Measurements from ENCODE around the gene ZNF804A.
A peak's percentile ranks its signal among the peaks of the same experiment; 100 is the strongest.

ZNF804A gene

GRCh38 chr2:184692141-184692734, 93.9 kb downstream of the ZNF804A start:
- no peaks in the 10 kb centered on the region for H3K36me3 ChIP-seq (ENCODE audit: control insufficient read depth, insufficient read depth, low read length)
- no peaks in the 10 kb centered on the region for H3K79me1 ChIP-seq (ENCODE audit: low read length)
- no peak overlapping the region for H2BK5ac ChIP-seq (ENCODE audit: low read length)
- no peaks in the 10 kb centered on the region for H3K79me2 ChIP-seq (ENCODE audit: control insufficient read depth, insufficient read depth, low read length)
- no peak overlapping the region for H3K4me2 ChIP-seq (ENCODE audit: low read length)
- H3K56ac ChIP-seq (ENCODE audit: low read length) = no peak overlapping the region
- H3K4me3 ChIP-seq (ENCODE audit: low read length) = no peak overlapping the region
- no peak overlapping the region for H3K4ac ChIP-seq (ENCODE audit: low read depth, low read length)
- no peak overlapping the region for H2AK5ac ChIP-seq (ENCODE audit: low read length)
- H2BK120ac ChIP-seq (ENCODE audit: low read depth, low read length) = no peak overlapping the region
- no peak for DNase-seq
- no peak overlapping the region for H3K18ac ChIP-seq (ENCODE audit: low read length)
- no peak overlapping the region for H4K5ac ChIP-seq (ENCODE audit: low read length)
- WGBS (ENCODE audit: extremely low coverage, insufficient coverage, low lambda C conversion rate) = no CpG with 5 or more reads among the region's 3 CpGs
- no peaks in the 10 kb centered on the region for H3K4me1 ChIP-seq (ENCODE audit: control insufficient read depth, low read depth, low read length)
- H3K27me3 ChIP-seq (ENCODE audit: insufficient read depth, low read length, poor library complexity) = no peaks in the 10 kb centered on the region
- H2BK15ac ChIP-seq (replicated peaks; ENCODE audit: low read depth) = no peak overlapping the region
- H3K9ac ChIP-seq (ENCODE audit: low read length) = no peak overlapping the region
- no peak overlapping the region for H4K8ac ChIP-seq (ENCODE audit: low read depth, low read length)
- H3K27ac ChIP-seq (ENCODE audit: low read depth, low read length) = no peak overlapping the region
- H3K23ac ChIP-seq (ENCODE audit: low read length) = no peak overlapping the region

DNA sequence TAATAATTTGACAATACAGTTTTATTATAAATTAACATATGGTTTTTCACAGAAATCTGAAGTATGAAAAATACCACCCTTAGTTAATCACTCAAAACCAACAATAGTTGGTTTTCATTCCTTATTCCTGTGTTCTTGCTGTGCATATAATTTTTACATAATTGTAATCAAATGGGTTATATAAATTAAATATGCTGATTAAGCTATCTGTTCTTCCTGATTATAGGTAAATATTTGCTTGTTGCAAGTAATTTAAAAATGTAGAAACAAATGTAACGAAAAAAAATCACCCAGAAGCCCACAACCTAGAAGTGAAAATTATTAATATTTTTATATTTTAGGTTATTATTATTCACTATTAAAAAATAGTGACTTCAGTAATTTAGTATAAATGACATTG, 98.3 kb downstream of the ZNF804A start:
- DNase-seq = no peak
- no peak overlapping the region for H2BK120ac ChIP-seq (ENCODE audit: low read depth, low read length)
- WGBS (ENCODE audit: extremely low coverage, insufficient coverage, low lambda C conversion rate) = no CpG with 5 or more reads among the region's 1 CpG

DNA sequence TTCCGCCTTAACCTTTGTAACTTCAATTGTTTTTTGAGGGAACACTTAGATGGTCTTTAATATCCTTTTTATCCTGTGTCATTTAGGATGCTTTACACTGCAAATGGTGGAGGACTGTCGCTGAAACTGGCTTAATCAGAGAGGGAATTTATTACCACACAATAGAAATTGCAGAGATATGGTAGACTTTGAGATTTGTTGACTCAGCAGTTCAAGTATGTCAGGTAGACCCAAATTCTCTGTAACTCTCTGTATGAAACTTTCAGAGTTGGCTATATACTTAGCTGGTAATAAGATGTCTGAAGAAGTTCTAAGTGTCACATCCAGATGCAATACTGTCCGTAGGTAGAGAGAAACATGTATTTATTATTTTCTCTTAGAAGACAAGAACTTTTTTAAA, 100.1 kb downstream of the ZNF804A start:
- Histone ChIP-seq H3K9ac (ENCODE audit: low read length) (no peak overlapping the region), H3K79me2 (ENCODE audit: control insufficient read depth, insufficient read depth, low read length) (no peaks in the 10 kb centered on the region), H3K4me3 (ENCODE audit: low read length) (no peak overlapping the region), H3K4ac (ENCODE audit: low read depth, low read length) (no peak overlapping the region), H3K36me3 (ENCODE audit: control insufficient read depth, insufficient read depth, low read length) (no peaks in the 10 kb centered on the region), H2AK5ac (ENCODE audit: low read length) (no peak overlapping the region), H4K8ac (ENCODE audit: low read depth, low read length) (no peak overlapping the region), H3K4me2 (ENCODE audit: low read length) (no peak overlapping the region), H3K23ac (ENCODE audit: low read length) (no peak overlapping the region), H3K27me3 (ENCODE audit: insufficient read depth, low read length, poor library complexity) (no peaks in the 10 kb centered on the region), H2BK5ac (ENCODE audit: low read length) (no peak overlapping the region), H4K5ac (ENCODE audit: low read length) (no peak overlapping the region), H2BK120ac (ENCODE audit: low read depth, low read length) (no peak overlapping the region), H3K27ac (ENCODE audit: low read depth, low read length) (no peak overlapping the region), H3K79me1 (ENCODE audit: low read length) (no peaks in the 10 kb centered on the region), H2BK15ac (replicated peaks; ENCODE audit: low read depth) (no peak overlapping the region), H3K18ac (ENCODE audit: low read length) (no peak overlapping the region), H3K56ac (ENCODE audit: low read length) (no peak overlapping the region), H3K4me1 (ENCODE audit: control insufficient read depth, low read depth, low read length) (no peaks in the 10 kb centered on the region)
- DNase-seq = peak; percentile 3
- WGBS (ENCODE audit: extremely low coverage, insufficient coverage, low lambda C conversion rate) = no CpG with 5 or more reads among the region's 3 CpGs

More for the DNA sequence above, 98.3 kb downstream of the ZNF804A start:
- H3K18ac ChIP-seq (ENCODE audit: low read length) = no peak overlapping the region
- no peaks in the 10 kb centered on the region for H3K27me3 ChIP-seq (ENCODE audit: insufficient read depth, low read length, poor library complexity)
- H2AK5ac ChIP-seq (ENCODE audit: low read length) = no peak overlapping the region
- H3K79me1 ChIP-seq (ENCODE audit: low read length) = no peaks in the 10 kb centered on the region
- H3K4me2 ChIP-seq (ENCODE audit: low read length) = no peak overlapping the region
- H4K5ac ChIP-seq (ENCODE audit: low read length) = no peak overlapping the region
- H3K4me1 ChIP-seq (ENCODE audit: control insufficient read depth, low read depth, low read length) = no peaks in the 10 kb centered on the region
- H3K4ac ChIP-seq (ENCODE audit: low read depth, low read length) = no peak overlapping the region
- H3K23ac ChIP-seq (ENCODE audit: low read length) = no peak overlapping the region
- no peak overlapping the region for H2BK5ac ChIP-seq (ENCODE audit: low read length)
- H3K79me2 ChIP-seq (ENCODE audit: control insufficient read depth, insufficient read depth, low read length) = no peaks in the 10 kb centered on the region
- no peak overlapping the region for H4K8ac ChIP-seq (ENCODE audit: low read depth, low read length)
- H2BK15ac ChIP-seq (replicated peaks; ENCODE audit: low read depth) = no peak overlapping the region
- no peak overlapping the region for H3K4me3 ChIP-seq (ENCODE audit: low read length)
- no peak overlapping the region for H3K56ac ChIP-seq (ENCODE audit: low read length)
- H3K36me3 ChIP-seq (ENCODE audit: control insufficient read depth, insufficient read depth, low read length) = no peaks in the 10 kb centered on the region
- no peak overlapping the region for H3K27ac ChIP-seq (ENCODE audit: low read depth, low read length)
- H3K9ac ChIP-seq (ENCODE audit: low read length) = no peak overlapping the region

- Histone ChIP-seq H2BK120ac (ENCODE audit: low read depth, low read length) (no peak overlapping the region), H3K27ac (ENCODE audit: low read depth, low read length) (no peak overlapping the region), H2BK5ac (ENCODE audit: low read length) (no peak overlapping the region), H3K9ac (ENCODE audit: low read length) (no peak overlapping the region), H2AK5ac (ENCODE audit: low read length) (no peak overlapping the region), H3K4me1 (ENCODE audit: control insufficient read depth, low read depth, low read length) (no peaks in the 10 kb centered on the region), H3K27me3 (ENCODE audit: insufficient read depth, low read length, poor library complexity) (no peaks in the 10 kb centered on the region), H4K5ac (ENCODE audit: low read length) (no peak overlapping the region), H3K18ac (ENCODE audit: low read length) (no peak overlapping the region), H3K23ac (ENCODE audit: low read length) (no peak overlapping the region), H3K4me2 (ENCODE audit: low read length) (no peak overlapping the region), H4K8ac (ENCODE audit: low read depth, low read length) (no peak overlapping the region), H3K79me1 (ENCODE audit: low read length) (no peaks in the 10 kb centered on the region), H3K79me2 (ENCODE audit: control insufficient read depth, insufficient read depth, low read length) (no peaks in the 10 kb centered on the region), H2BK15ac (replicated peaks; ENCODE audit: low read depth) (no peak overlapping the region), H3K36me3 (ENCODE audit: control insufficient read depth, insufficient read depth, low read length) (no peaks in the 10 kb centered on the region), H3K4ac (ENCODE audit: low read depth, low read length) (no peak overlapping the region), H3K56ac (ENCODE audit: low read length) (no peak overlapping the region), H3K4me3 (ENCODE audit: low read length) (no peak overlapping the region)
- WGBS (ENCODE audit: extremely low coverage, insufficient coverage, low lambda C conversion rate) = 100% methylated on average over 3 of the region's 6 CpGs
- no peak for DNase-seq
Measured at GRCh38 chr2:184721881-184722280, 123.6 kb downstream of the ZNF804A start.

GRCh38 chr2:184727813-184728212, 129.5 kb downstream of the ZNF804A start:
- H3K23ac ChIP-seq (ENCODE audit: low read length) = no peak overlapping the region
- H3K4ac ChIP-seq (ENCODE audit: low read depth, low read length) = no peak overlapping the region
- H2BK15ac ChIP-seq (replicated peaks; ENCODE audit: low read depth) = no peak overlapping the region
- H3K18ac ChIP-seq (ENCODE audit: low read length) = no peak overlapping the region
- H3K4me2 ChIP-seq (ENCODE audit: low read length) = no peak overlapping the region
- no peak overlapping the region for H2BK5ac ChIP-seq (ENCODE audit: low read length)
- H3K79me1 ChIP-seq (ENCODE audit: low read length) = no peaks in the 10 kb centered on the region
- H2AK5ac ChIP-seq (ENCODE audit: low read length) = no peak overlapping the region
- no peak overlapping the region for H4K8ac ChIP-seq (ENCODE audit: low read depth, low read length)
- H3K27me3 ChIP-seq (ENCODE audit: insufficient read depth, low read length, poor library complexity) = no peaks in the 10 kb centered on the region
- DNase-seq = no peak
- no peak overlapping the region for H3K56ac ChIP-seq (ENCODE audit: low read length)
- no peak overlapping the region for H4K5ac ChIP-seq (ENCODE audit: low read length)
- H3K79me2 ChIP-seq (ENCODE audit: control insufficient read depth, insufficient read depth, low read length) = no peaks in the 10 kb centered on the region
- H3K4me3 ChIP-seq (ENCODE audit: low read length) = no peak overlapping the region
- H3K9ac ChIP-seq (ENCODE audit: low read length) = no peak overlapping the region
- no peak overlapping the region for H3K27ac ChIP-seq (ENCODE audit: low read depth, low read length)
- no peak overlapping the region for H2BK120ac ChIP-seq (ENCODE audit: low read depth, low read length)
- H3K4me1 ChIP-seq (ENCODE audit: control insufficient read depth, low read depth, low read length) = no peaks in the 10 kb centered on the region
- WGBS (ENCODE audit: extremely low coverage, insufficient coverage, low lambda C conversion rate) = no CpG with 5 or more reads among the region's 3 CpGs
- no peaks in the 10 kb centered on the region for H3K36me3 ChIP-seq (ENCODE audit: control insufficient read depth, insufficient read depth, low read length)

- no peak overlapping the region for H3K9ac ChIP-seq (ENCODE audit: low read length)
- H3K4ac ChIP-seq (ENCODE audit: low read depth, low read length) = no peak overlapping the region
- DNase-seq = no peak
- H4K5ac ChIP-seq (ENCODE audit: low read length) = no peak overlapping the region
- no peak overlapping the region for H3K4me3 ChIP-seq (ENCODE audit: low read length)
- H3K27me3 ChIP-seq (ENCODE audit: insufficient read depth, low read length, poor library complexity) = no peaks in the 10 kb centered on the region
- no peaks in the 10 kb centered on the region for H3K79me2 ChIP-seq (ENCODE audit: control insufficient read depth, insufficient read depth, low read length)
- H3K56ac ChIP-seq (ENCODE audit: low read length) = no peak overlapping the region
- H3K36me3 ChIP-seq (ENCODE audit: control insufficient read depth, insufficient read depth, low read length) = no peaks in the 10 kb centered on the region
- H4K8ac ChIP-seq (ENCODE audit: low read depth, low read length) = no peak overlapping the region
- H3K27ac ChIP-seq (ENCODE audit: low read depth, low read length) = no peak overlapping the region
- H2AK5ac ChIP-seq (ENCODE audit: low read length) = no peak overlapping the region
- no peak overlapping the region for H2BK120ac ChIP-seq (ENCODE audit: low read depth, low read length)
- H2BK5ac ChIP-seq (ENCODE audit: low read length) = no peak overlapping the region
- H2BK15ac ChIP-seq (replicated peaks; ENCODE audit: low read depth) = no peak overlapping the region
- no peaks in the 10 kb centered on the region for H3K4me1 ChIP-seq (ENCODE audit: control insufficient read depth, low read depth, low read length)
- H3K23ac ChIP-seq (ENCODE audit: low read length) = no peak overlapping the region
- no peaks in the 10 kb centered on the region for H3K79me1 ChIP-seq (ENCODE audit: low read length)
- H3K4me2 ChIP-seq (ENCODE audit: low read length) = no peak overlapping the region
- H3K18ac ChIP-seq (ENCODE audit: low read length) = no peak overlapping the region
Measured at GRCh38 chr2:184728411-184728810, 130.1 kb downstream of the ZNF804A start.

Data from mesendoderm (in vitro differentiated cells).